K562 (cell line): ENCODE measurements around the gene ZSWIM9. TPM values are rescaled to one million over a fixed set of nuclear protein-coding genes. Genes with fewer than 3 reads are reported as not detected.

Experiments
- CBX8 ChIP-seq: fragments of 200-600 bp; sonication (generic); IDR thresholded peaks from 2 replicates; pipeline ENCODE4 v1.6.1; 2012; ENCODE audit warnings: borderline replicate concordance, mixed run types, low read depth, mild to moderate bottlenecking, moderate library complexity, mixed read lengths, low read length, control low read depth, inconsistent platforms; ENCODE audit not compliant: poor library complexity, severe bottlenecking; ENCODE audit errors: extremely low read depth
- DDX20 ChIP-seq: fragments of 450-650 bp; IDR thresholded peaks from 2 replicates; pipeline ENCODE4 v1.6.1; 2016; ENCODE audit warnings: missing genetic modification characterization, low read depth, mild to moderate bottlenecking, missing compliant biosample characterization, moderate library complexity
- ELK1 ChIP-seq: sonication (generic); formaldehyde crosslinking; IDR thresholded peaks from 2 replicates; pipeline ENCODE4 v1.8.1; 2022; ENCODE audit warnings: missing genetic modification reagents
- JUN ChIP-seq, 2 experiments: sonication (generic) in 1 of 2; formaldehyde crosslinking in 1 of 2; IDR thresholded peaks; 2 replicates each; pipeline versions ENCODE4 v1.6.1 to v1.8.0; 2012 to 2022; ENCODE audit warnings: borderline replicate concordance in 2 of 2, mild to moderate bottlenecking in 2 of 2, improper control_type of control experiment in 1 of 2, low read depth in 1 of 2, low read length in 1 of 2, missing genetic modification reagents in 1 of 2
- MLX ChIP-seq, 2 experiments: fragments of 450-650 bp in 1 of 2; sonication (generic) in 1 of 2; formaldehyde crosslinking; conservative IDR thresholded peaks; 2 replicates each; pipeline versions ENCODE4 v1.4.0 to v1.8.1; 2020 to 2022; ENCODE audit warnings: mild to moderate bottlenecking in 1 of 2, missing genetic modification reagents in 1 of 2
- MXD1 ChIP-seq: fragments of 250-450 bp; sonication (Bioruptor Pico); IDR thresholded peaks from 2 replicates; pipeline ENCODE4 v1.8.0; 2021; ENCODE audit warnings: borderline replicate concordance, mild to moderate bottlenecking, moderate library complexity; ENCODE audit not compliant: poor library complexity, severe bottlenecking
- NR2C1 ChIP-seq, 2 experiments: fragments of 450-650 bp; IDR thresholded peaks; 2 replicates each; pipeline ENCODE4 v1.6.1; 2017; ENCODE audit warnings: mild to moderate bottlenecking in 2 of 2, antibody characterized with exemption in 1 of 2, inconsistent platforms in 1 of 2, missing compliant biosample characterization in 1 of 2, missing genetic modification characterization in 1 of 2
- PML ChIP-seq: IDR thresholded peaks from 2 replicates; pipeline ENCODE4 v1.6.1; 2012; ENCODE audit warnings: low read length, inconsistent platforms
- STAT5A ChIP-seq: IDR thresholded peaks from 2 replicates; pipeline ENCODE4 v1.6.1; 2012; ENCODE audit warnings: low read length, inconsistent platforms, borderline replicate concordance
- TAF1 ChIP-seq: IDR thresholded peaks from 2 replicates; pipeline ENCODE4 v1.6.1; 2011; ENCODE audit warnings: mild to moderate bottlenecking, low read length, moderate library complexity; ENCODE audit not compliant: insufficient read depth, control insufficient read depth, severe bottlenecking; ENCODE audit errors: extremely low read depth
- TCF7 ChIP-seq: sonication (generic); IDR thresholded peaks from 2 replicates; pipeline ENCODE4 v1.6.1; 2016; ENCODE audit warnings: antibody characterized with exemption, borderline replicate concordance
- TSHZ1 ChIP-seq: fragments of 250-450 bp; sonication (Bioruptor Pico); IDR thresholded peaks from 2 replicates; pipeline ENCODE4 v1.4.0; 2020; ENCODE audit warnings: mild to moderate bottlenecking, moderate library complexity
- ZFP30 ChIP-seq: fragments of 250-450 bp; sonication (Bioruptor Pico); IDR thresholded peaks from 2 replicates; pipeline ENCODE4 v1.8.0; 2022; ENCODE audit warnings: moderate library complexity, mild to moderate bottlenecking, inconsistent platforms, borderline replicate concordance
- ZNF316 ChIP-seq: fragments of 450-650 bp; IDR thresholded peaks from 2 replicates; pipeline ENCODE4 v1.6.1; 2016
- ZNF639 ChIP-seq, 2 experiments: fragments of 200-800 bp in 1 of 2; sonication (Bioruptor generic) in 1 of 2; sonication (generic) in 1 of 2; formaldehyde crosslinking in 1 of 2; IDR thresholded peaks in 1 of 2; conservative IDR thresholded peaks in 1 of 2; 2 replicates each; pipeline versions ENCODE4 v1.5.0 to v1.6.1; 2016 to 2020; ENCODE audit warnings: missing compliant biosample characterization in 1 of 2, missing genetic modification characterization in 1 of 2, missing genetic modification reagents in 1 of 2
- ZNF764 ChIP-seq: fragments of 250-450 bp; sonication (Bioruptor Pico); IDR thresholded peaks from 2 replicates; pipeline ENCODE4 v1.4.0; 2020; ENCODE audit warnings: low read depth, mild to moderate bottlenecking, moderate library complexity
- polyA plus RNA-seq, 8 experiments: library from polyadenylated mRNA; depleted of rRNA in 4 of 8; stranded (reverse) in 5 of 8; unstranded in 3 of 8; fragments of >200 nt; fragmentation: Nextera tagmentation in 2 of 8; fragmentation: Illumina TruSeq in 1 of 8; extraction: Ambion mirVana in 2 of 8; extraction: Trizol in 1 of 8; gene quantifications; 2 replicates each; pipeline versions ENCODE4 v1.2.1 to v1.2.3, GENCODE V29; 2011 to 2014; ENCODE audit warnings: inconsistent platforms in 1 of 8, missing spikeins in 1 of 8
- total RNA-seq, 7 experiments: library from RNA; depleted of rRNA in 6 of 7; stranded (reverse); fragments of >200 nt in 6 of 7; fragmentation: Illumina TruSeq in 2 of 7; extraction: Trizol in 2 of 7; gene quantifications; 2 replicates each; pipeline versions ENCODE4 v1.2.1 to v1.2.3, GENCODE V29; 2011 to 2021; ENCODE audit warnings: low replicate concordance in 1 of 7

The ZSWIM9 gene
- total and polyA plus RNA-seq, 9 of the 15 experiments (the other 6 are each of a cell fraction or from before 2014, with no cell fraction given): 0.04 to 1.4 (median 0.34) TPM; not detected in 1

GRCh38 chr19:48169939-48170803, at the start of gene ZSWIM9, which contains the start of gene LIG1 (continued):
- TF ChIP-seq ELK1: no peak
- no peak for TF ChIP-seq STAT5A
- no peak for TF ChIP-seq ZNF764 (CRISPR knock-in tag)
- TF ChIP-seq MXD1 (CRISPR knock-in tag): no peak
- no peak for TF ChIP-seq JUN (IDR thresholded peaks at IDR 0.05; ENCODE audit: borderline replicate concordance, low read depth, low read length)
- TF ChIP-seq JUN (CRISPR knock-in tag; IDR thresholded peaks at IDR 0.05; ENCODE audit: borderline replicate concordance): peak; percentile 82; the same call in 1 of the 2 replicates
- no peak for TF ChIP-seq CBX8
- no peak for TF ChIP-seq TSHZ1
- peak; percentile 39; the same call in 1 of the 2 replicates for TF ChIP-seq PML
- TF ChIP-seq TAF1: peak; percentile 42
- no peak for TF ChIP-seq ZFP30 (CRISPR knock-in tag)
- TF ChIP-seq TCF7: no peak
- peak in 1 of 2 experiments; percentile 90; a peak in 2 of 4 replicates for TF ChIP-seq ZNF639 (CRISPR knock-in tag; conservative IDR thresholded peaks at IDR 0.05 in 1 of 2, IDR thresholded peaks at IDR 0.05 in 1 of 2)
- TF ChIP-seq MLX (CRISPR knock-in tag; conservative IDR thresholded peaks at IDR 0.05): no peak
- TF ChIP-seq NR2C1 (IDR thresholded peaks at IDR 0.05): peak; percentile 68
- peak; percentile 77 for TF ChIP-seq NR2C1 (tag; IDR thresholded peaks at IDR 0.05)
- TF ChIP-seq DDX20 (tag): no peak
- 0 out of 2 replicates have a peak, but pooled peaks have one; percentile 12 for TF ChIP-seq ZNF316
